Activated naive CD8-positive, alpha-beta T cell treated with anti-CD3 and anti-CD28 coated beads, Interleukin-2, amount 10 ng/mL, durations not matched to agents 7 days and 5 days (primary cell): ENCODE results near the gene SMU1. TPM values are rescaled to one million over a fixed set of nuclear protein-coding genes. Genes with fewer than 3 reads are reported as not detected.

ENCODE experiments used
- ATAC-seq: fragments of 150-1000 bp; cut with Tn5 transposase; one replicate; pipeline ENCODE4 v1.10.0; 2021; ENCODE audit warnings: low read depth, moderate library complexity
- POLR2A ChIA-PET: fragments of 350-600 bp; sonication (Branson Sonifier 250); formaldehyde crosslinking; loops from one replicate; lab custom pipeline; 2021; ENCODE audit warnings: antibody characterized with exemption; lab: Charles Lee
- DNase-seq: peaks from one replicate; pipeline ENCODE4 v3.0.0; 2021
- H3K27ac Mint-ChIP-seq: one replicate; pipeline ENCODE4 v1.8.0; 2022; ENCODE audit warnings: mild to moderate bottlenecking, mixed read lengths
- H3K27me3 Mint-ChIP-seq: one replicate; pipeline ENCODE4 v1.8.0; 2022; ENCODE audit warnings: mild to moderate bottlenecking, moderate library complexity, mixed read lengths
- H3K36me3 Mint-ChIP-seq: one replicate; pipeline ENCODE4 v1.8.0; 2021; ENCODE audit warnings: mild to moderate bottlenecking, mixed read lengths
- H3K4me1 Mint-ChIP-seq: one replicate; pipeline ENCODE4 v1.8.0; 2021; ENCODE audit warnings: mixed read lengths
- H3K4me3 Mint-ChIP-seq: one replicate; pipeline ENCODE4 v1.8.0; 2022; ENCODE audit warnings: mild to moderate bottlenecking, moderate library complexity, mixed read lengths
- H3K9me3 Mint-ChIP-seq: one replicate; pipeline ENCODE4 v1.8.0; 2021; ENCODE audit warnings: mixed read lengths
- total RNA-seq, 2 experiments: library from RNA; stranded (reverse); gene quantifications; one replicate each; pipeline ENCODE4 v1.2.3, GENCODE V29; 2021

SMU1 gene
- total RNA-seq, 2 experiments from 2014 or later = 22.2 to 22.9 TPM

- DNase-seq = no peak
- Mint-ChIP-seq H3K4me3 (no peak overlapping the region), H3K27me3 (no peaks in the 10 kb centered on the region), H3K9me3 (no peaks in the 10 kb centered on the region), H3K36me3 (peaks cover 10% of the 10 kb centered on the region), H3K27ac (peak overlapping the region; percentile 57), H3K4me1 (peaks cover 3% of the 10 kb centered on the region)
- ATAC-seq = no peak
- POLR2A ChIA-PET = no interaction called here
Measured at GRCh38 chr9:33111631-33112030, 35.2 kb upstream of the SMU1 start.

DNA sequence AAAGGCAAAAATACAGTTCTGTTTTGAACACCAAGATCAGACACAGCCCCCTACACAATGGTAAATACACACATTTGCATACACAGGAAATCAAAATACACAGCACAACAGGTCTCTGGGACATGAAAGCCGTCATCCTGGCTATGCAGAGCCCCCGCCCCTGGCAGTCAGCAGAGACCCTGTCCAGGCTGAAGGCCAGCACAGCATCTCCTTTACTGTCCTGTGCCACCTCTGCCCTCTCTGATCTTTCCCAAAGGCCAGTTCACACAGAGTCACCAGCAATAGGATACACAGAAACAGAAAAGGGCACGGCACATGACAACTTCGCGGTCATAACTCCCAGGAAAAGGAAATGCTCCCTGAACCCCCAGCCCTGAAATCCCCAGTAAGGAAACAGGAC lies 34.2 kb upstream of the SMU1 start:
- H3K27me3 Mint-ChIP-seq = no peaks in the 10 kb centered on the region
- H3K36me3 Mint-ChIP-seq = peaks cover 10% of the 10 kb centered on the region
- no peak overlapping the region for H3K4me3 Mint-ChIP-seq

DNA sequence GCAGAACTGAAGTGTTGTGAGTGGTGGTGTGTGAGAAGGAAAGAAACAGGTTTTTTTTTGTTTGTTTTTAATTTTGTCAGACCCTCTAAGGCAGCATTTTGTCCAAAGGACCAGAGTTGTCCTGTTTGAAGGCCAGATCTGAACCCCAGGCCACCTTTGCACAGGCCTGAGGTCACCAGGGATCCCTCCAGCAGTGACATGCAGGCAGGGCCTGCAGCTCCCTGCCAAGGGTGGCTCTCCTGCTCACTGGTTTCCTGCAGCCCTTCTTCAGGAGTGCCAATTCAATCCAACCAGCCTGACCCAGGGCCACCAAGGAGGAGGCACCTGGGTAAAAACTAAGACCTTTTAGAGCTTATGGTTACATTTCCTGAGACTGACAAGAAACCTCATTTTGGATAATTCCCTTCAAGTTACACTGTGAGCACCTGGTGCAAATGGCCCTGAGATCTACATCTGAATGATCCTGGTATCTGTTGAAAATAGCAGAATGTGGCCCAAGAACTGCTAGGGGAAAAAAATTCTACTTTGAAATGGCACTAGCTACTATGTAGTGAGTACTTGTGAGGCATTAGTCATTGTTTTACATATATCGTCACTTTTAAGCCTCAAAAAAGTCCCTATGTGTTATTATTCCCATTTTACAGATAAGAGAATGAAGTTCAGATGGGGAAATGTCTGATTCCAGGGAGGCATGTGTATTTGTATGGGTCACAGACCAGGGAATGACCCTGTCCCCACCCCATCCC lies 33.5 kb upstream of the SMU1 start:
- Mint-ChIP-seq H3K4me1 (peaks cover 3% of the 10 kb centered on the region), H3K9me3 (no peaks in the 10 kb centered on the region), H3K36me3 (peaks cover 10% of the 10 kb centered on the region), H3K27me3 (no peaks in the 10 kb centered on the region), H3K4me3 (no peak overlapping the region), H3K27ac (no peak overlapping the region)
- DNase-seq (no peak), ATAC-seq (no peak)
- POLR2A ChIA-PET = interaction anchor here (1.5 kb wide), 1 partner anchor 57 kb away, joined by 4 read pairs; the partner anchor contains the start of gene B4GALT1

More for the DNA sequence above, 34.2 kb upstream of the SMU1 start:
- Mint-ChIP-seq H3K9me3 (no peaks in the 10 kb centered on the region), H3K4me1 (peaks cover 3% of the 10 kb centered on the region), H3K27ac (no peak overlapping the region)
- no peak for ATAC-seq
- no peak for DNase-seq
- POLR2A ChIA-PET = no interaction called here

- no peaks in the 10 kb centered on the region for H3K27me3 Mint-ChIP-seq
- no peak for DNase-seq
- no peak overlapping the region for H3K4me3 Mint-ChIP-seq
- POLR2A ChIA-PET = interaction anchor here (1.5 kb wide), 1 partner anchor 58 kb away, joined by 4 read pairs; the partner anchor contains the start of gene B4GALT1
- no peaks in the 10 kb centered on the region for H3K9me3 Mint-ChIP-seq
- no peak overlapping the region for H3K27ac Mint-ChIP-seq
- H3K4me1 Mint-ChIP-seq = peaks cover 2% of the 10 kb centered on the region
- peaks cover 8% of the 10 kb centered on the region for H3K36me3 Mint-ChIP-seq
- no peak for ATAC-seq
Measured at GRCh38 chr9:33109097-33109496, 32.6 kb upstream of the SMU1 start.

GRCh38 chr9:33108472-33108871 lies 32.0 kb upstream of the SMU1 start:
- ATAC-seq (no peak), DNase-seq (no peak)
- H3K36me3 Mint-ChIP-seq = peaks cover 2% of the 10 kb centered on the region
- no peaks in the 10 kb centered on the region for H3K9me3 Mint-ChIP-seq
- no peak overlapping the region for H3K27ac Mint-ChIP-seq
- H3K27me3 Mint-ChIP-seq = no peaks in the 10 kb centered on the region
- no peak overlapping the region for H3K4me3 Mint-ChIP-seq
- H3K4me1 Mint-ChIP-seq = no peaks in the 10 kb centered on the region
- POLR2A ChIA-PET = interaction anchor here (1.5 kb wide), 1 partner anchor 59 kb away, joined by 4 read pairs; the partner anchor contains the start of gene B4GALT1

DNA sequence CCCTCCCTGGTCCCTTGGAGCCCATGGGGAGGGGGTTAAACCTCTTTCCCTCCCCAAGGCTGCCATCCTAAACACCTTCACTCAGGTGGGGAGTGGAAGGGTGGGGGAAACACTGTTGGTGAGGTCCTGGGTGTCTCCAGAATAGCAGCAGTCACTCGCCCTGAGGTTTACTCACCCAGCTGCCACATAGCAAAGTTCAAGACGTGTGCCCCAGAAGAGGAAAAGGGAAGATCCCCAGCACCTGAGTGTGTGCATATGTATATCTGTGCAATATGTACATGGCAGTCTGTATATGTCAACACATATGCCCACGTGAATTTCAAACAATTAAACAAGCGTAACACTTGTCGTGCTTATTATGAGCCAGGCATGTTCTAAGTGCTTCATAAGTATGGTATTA lies 31.3 kb upstream of the SMU1 start:
- no peaks in the 10 kb centered on the region for H3K27me3 Mint-ChIP-seq
- POLR2A ChIA-PET = no interaction called here
- H3K27ac Mint-ChIP-seq = no peak overlapping the region

GRCh38 chr9:33106827-33107621 lies 30.6 kb upstream of the SMU1 start:
- Mint-ChIP-seq H3K27me3 (no peaks in the 10 kb centered on the region), H3K27ac (no peak overlapping the region), H3K9me3 (no peaks in the 10 kb centered on the region), H3K4me1 (no peaks in the 10 kb centered on the region), H3K36me3 (peaks cover 2% of the 10 kb centered on the region), H3K4me3 (no peak overlapping the region)
- DNase-seq = no peak
- POLR2A ChIA-PET = no interaction called here
- no peak for ATAC-seq

More for the DNA sequence above, 31.3 kb upstream of the SMU1 start:
- no peaks in the 10 kb centered on the region for H3K9me3 Mint-ChIP-seq
- DNase-seq = no peak
- H3K4me3 Mint-ChIP-seq = no peak overlapping the region
- ATAC-seq = no peak
- peaks cover 2% of the 10 kb centered on the region for H3K36me3 Mint-ChIP-seq
- H3K4me1 Mint-ChIP-seq = no peaks in the 10 kb centered on the region

DNA sequence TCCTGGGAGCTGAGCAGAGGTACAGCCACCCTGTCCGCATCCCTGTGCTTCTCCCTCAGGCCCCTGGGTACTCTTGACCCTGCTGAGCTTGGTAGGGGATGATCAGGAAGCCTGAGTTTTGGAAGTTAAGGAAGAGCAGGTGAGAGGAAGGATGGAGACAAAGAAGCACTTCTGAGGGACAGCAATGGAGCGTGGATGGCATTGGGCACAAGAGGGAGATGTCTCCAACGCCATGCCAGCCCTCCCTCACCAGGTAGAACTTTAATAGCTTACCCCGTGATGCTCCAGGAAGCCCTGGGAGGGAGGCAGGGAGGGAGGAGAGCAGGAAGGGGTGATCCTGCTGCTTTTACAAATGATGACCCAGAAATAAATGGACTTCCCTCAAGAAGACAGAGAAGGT lies 29.9 kb upstream of the SMU1 start:
- POLR2A ChIA-PET = no interaction called here
- no peak overlapping the region for H3K4me3 Mint-ChIP-seq
- H3K4me1 Mint-ChIP-seq = no peaks in the 10 kb centered on the region
- no peaks in the 10 kb centered on the region for H3K9me3 Mint-ChIP-seq
- no peaks in the 10 kb centered on the region for H3K27me3 Mint-ChIP-seq
- no peaks in the 10 kb centered on the region for H3K36me3 Mint-ChIP-seq
- H3K27ac Mint-ChIP-seq = no peak overlapping the region
- ATAC-seq = no peak
- no peak for DNase-seq

GRCh38 chr9:33105959-33106358 lies 29.5 kb upstream of the SMU1 start:
- POLR2A ChIA-PET = no interaction called here
- Mint-ChIP-seq H3K4me1 (no peaks in the 10 kb centered on the region), H3K27ac (no peak overlapping the region), H3K27me3 (no peaks in the 10 kb centered on the region), H3K9me3 (no peaks in the 10 kb centered on the region), H3K36me3 (no peaks in the 10 kb centered on the region), H3K4me3 (no peak overlapping the region)
- DNase-seq = no peak
- ATAC-seq = no peak

GRCh38 chr9:33105504-33105903 lies 29.0 kb upstream of the SMU1 start:
- ATAC-seq (no peak), DNase-seq (no peak)
- H3K4me1 Mint-ChIP-seq = no peaks in the 10 kb centered on the region
- H3K4me3 Mint-ChIP-seq = no peak overlapping the region
- no peaks in the 10 kb centered on the region for H3K9me3 Mint-ChIP-seq
- H3K27me3 Mint-ChIP-seq = no peaks in the 10 kb centered on the region
- no peak overlapping the region for H3K27ac Mint-ChIP-seq
- H3K36me3 Mint-ChIP-seq = no peaks in the 10 kb centered on the region
- POLR2A ChIA-PET = no interaction called here

DNA sequence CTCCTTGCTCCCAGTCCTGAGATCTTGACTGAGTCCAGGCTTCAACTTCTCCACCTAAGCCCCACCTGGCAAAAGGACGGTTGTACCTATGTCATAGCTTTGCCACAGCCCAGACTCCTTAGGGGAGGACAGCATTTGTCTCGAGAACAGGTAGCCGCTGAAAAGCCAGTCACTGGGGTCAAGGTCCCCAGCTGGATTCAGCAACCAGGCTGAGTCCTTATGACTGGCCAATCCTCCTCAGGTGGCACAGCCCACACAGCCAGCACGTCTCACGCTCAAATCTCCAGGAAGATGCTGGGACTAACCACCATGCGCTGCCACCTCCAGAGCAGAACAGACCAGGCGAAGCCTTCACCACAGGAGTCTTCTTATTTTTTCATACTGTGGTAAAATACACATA lies 27.9 kb upstream of the SMU1 start:
- H3K9me3 Mint-ChIP-seq = no peaks in the 10 kb centered on the region
- H3K27ac Mint-ChIP-seq = no peak overlapping the region
- H3K4me1 Mint-ChIP-seq = no peaks in the 10 kb centered on the region
- H3K4me3 Mint-ChIP-seq = no peak overlapping the region
- POLR2A ChIA-PET = no interaction called here
- H3K36me3 Mint-ChIP-seq = no peaks in the 10 kb centered on the region
- DNase-seq (no peak), ATAC-seq (no peak)
- no peaks in the 10 kb centered on the region for H3K27me3 Mint-ChIP-seq

- no peaks in the 10 kb centered on the region for H3K9me3 Mint-ChIP-seq
- H3K4me1 Mint-ChIP-seq = no peaks in the 10 kb centered on the region
- no peak for ATAC-seq
- H3K4me3 Mint-ChIP-seq = no peak overlapping the region
- no peaks in the 10 kb centered on the region for H3K27me3 Mint-ChIP-seq
- POLR2A ChIA-PET = no interaction called here
- DNase-seq = no peak
- H3K27ac Mint-ChIP-seq = peak overlapping the region; percentile 13
- H3K36me3 Mint-ChIP-seq = no peaks in the 10 kb centered on the region
Measured at GRCh38 chr9:33103501-33104281, 27.2 kb upstream of the SMU1 start.

GRCh38 chr9:33102551-33103210 lies 26.2 kb upstream of the SMU1 start:
- DNase-seq = no peak
- POLR2A ChIA-PET = no interaction called here
- ATAC-seq = no peak
- Mint-ChIP-seq H3K4me1 (no peaks in the 10 kb centered on the region), H3K9me3 (no peaks in the 10 kb centered on the region), H3K36me3 (no peaks in the 10 kb centered on the region), H3K27me3 (no peaks in the 10 kb centered on the region), H3K4me3 (no peak overlapping the region), H3K27ac (no peak overlapping the region)
